ENCODE measurements around the gene RNF213. TPM values are rescaled to one million over a fixed set of nuclear protein-coding genes. Genes with fewer than 3 reads are reported as not detected.
A peak's percentile ranks its signal among the peaks of the same experiment; 100 is the strongest.

The RNF213 gene
- total RNA-seq, 2 donors from 2014 or later = 546 to 651 TPM

GRCh38 chr17:80287038-80287437 is 26.4 kb downstream of the RNF213 start:
- no peak for DNase-seq
- Mint-ChIP-seq H3K36me3 (ENCODE audit: insufficient read depth in 2 of 2) (peaks cover 13 to 36% of the 10 kb centered on the region in 2 donors), H3K4me3 (no peak overlapping the region), H3K9me3 (no peaks in the 10 kb centered on the region), H3K27me3 (ENCODE audit: low read depth) (no peaks in the 10 kb centered on the region), H3K27ac (peak overlapping the region; percentile 38), H3K4me1 (ENCODE audit: low read depth) (peaks cover 16% of the 10 kb centered on the region)
- ATAC-seq (replicated peaks in 1 of 2) = no peak

DNA sequence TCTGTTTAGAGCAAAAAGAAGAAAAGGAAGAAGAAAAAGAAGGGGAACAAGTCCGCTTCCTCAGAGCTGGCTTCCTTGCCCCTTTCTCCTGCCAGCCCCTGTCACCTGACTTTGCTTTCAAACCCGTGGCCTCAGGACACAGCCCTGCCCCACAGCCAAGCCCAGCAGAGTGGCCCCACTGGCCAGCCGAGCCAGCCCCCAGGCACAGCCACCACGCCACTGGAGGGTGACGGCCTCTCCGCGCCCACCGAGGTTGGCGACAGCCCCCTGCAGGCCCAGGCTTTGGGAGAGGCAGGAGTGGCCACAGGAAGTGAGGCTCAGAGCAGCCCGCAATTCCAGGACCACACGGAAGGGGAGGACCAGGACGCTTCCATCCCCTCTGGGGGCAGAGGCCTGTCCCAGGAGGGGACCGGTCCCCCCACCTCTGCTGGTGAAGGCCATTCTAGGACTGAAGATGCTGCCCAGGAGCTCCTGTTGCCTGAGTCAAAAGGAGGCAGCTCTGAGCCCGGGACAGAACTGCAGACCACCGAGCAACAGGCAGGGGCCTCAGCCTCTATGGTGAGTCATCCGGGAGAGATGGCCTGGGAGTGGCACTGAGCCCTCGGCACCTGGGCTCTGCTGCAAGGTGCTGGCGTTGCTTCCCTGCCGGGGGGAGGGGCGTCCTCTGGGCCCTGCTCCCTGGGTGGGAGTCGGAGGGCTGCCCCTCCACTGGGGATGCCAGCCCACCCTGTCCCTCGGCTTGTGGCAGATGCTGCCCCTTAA is 27.3 kb downstream of the RNF213 start:
- ATAC-seq (replicated peaks in 1 of 2) = no peak
- Mint-ChIP-seq H3K36me3 (ENCODE audit: insufficient read depth in 2 of 2) (peaks cover 16 to 37% of the 10 kb centered on the region in 2 donors), H3K27ac (peak overlapping the region; percentile 93), H3K27me3 (ENCODE audit: low read depth) (no peaks in the 10 kb centered on the region), H3K9me3 (no peaks in the 10 kb centered on the region), H3K4me3 (no peak overlapping the region), H3K4me1 (ENCODE audit: low read depth) (peaks cover 13% of the 10 kb centered on the region)
- no peak for DNase-seq

GRCh38 chr17:80289616-80290015 is 29.0 kb downstream of the RNF213 start:
- H3K4me1 Mint-ChIP-seq (ENCODE audit: low read depth) = peaks cover 14% of the 10 kb centered on the region
- H3K36me3 Mint-ChIP-seq (ENCODE audit: insufficient read depth in 2 of 2) = peaks cover 18 to 41% of the 10 kb centered on the region in 2 donors
- ATAC-seq (replicated peaks in 1 of 2) = no peak
- H3K27me3 Mint-ChIP-seq (ENCODE audit: low read depth) = no peaks in the 10 kb centered on the region
- H3K9me3 Mint-ChIP-seq = no peaks in the 10 kb centered on the region
- no peak overlapping the region for H3K4me3 Mint-ChIP-seq
- H3K27ac Mint-ChIP-seq = peak overlapping the region; percentile 55
- DNase-seq = no peak

DNA sequence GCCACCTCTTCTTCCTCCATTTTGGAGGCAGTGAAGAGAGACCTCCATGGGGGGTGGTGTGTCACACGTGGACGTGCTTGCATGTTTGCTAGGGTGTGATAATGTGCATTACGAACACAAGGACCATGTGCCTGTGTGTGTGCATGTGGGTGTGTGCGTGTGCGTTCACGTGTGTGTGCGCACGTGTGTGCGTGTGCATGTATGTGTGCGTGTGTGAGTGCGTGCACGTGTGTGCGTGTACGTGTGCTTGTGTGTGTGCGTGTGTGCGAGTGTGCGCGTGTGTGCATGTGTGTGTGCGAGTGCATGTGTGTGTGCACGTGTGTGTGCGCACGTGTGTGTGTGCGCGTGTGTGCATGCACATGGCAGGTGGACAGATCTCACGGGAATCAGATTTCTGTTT is 29.5 kb downstream of the RNF213 start:
- Mint-ChIP-seq H3K4me1 (ENCODE audit: low read depth) (peaks cover 11% of the 10 kb centered on the region), H3K4me3 (no peak overlapping the region), H3K27me3 (ENCODE audit: low read depth) (no peaks in the 10 kb centered on the region), H3K36me3 (ENCODE audit: insufficient read depth in 2 of 2) (peaks cover 17 to 42% of the 10 kb centered on the region in 2 donors), H3K9me3 (no peaks in the 10 kb centered on the region), H3K27ac (peak overlapping the region; percentile 68)
- no peak for DNase-seq
- no peak for ATAC-seq (replicated peaks in 1 of 2)

DNA sequence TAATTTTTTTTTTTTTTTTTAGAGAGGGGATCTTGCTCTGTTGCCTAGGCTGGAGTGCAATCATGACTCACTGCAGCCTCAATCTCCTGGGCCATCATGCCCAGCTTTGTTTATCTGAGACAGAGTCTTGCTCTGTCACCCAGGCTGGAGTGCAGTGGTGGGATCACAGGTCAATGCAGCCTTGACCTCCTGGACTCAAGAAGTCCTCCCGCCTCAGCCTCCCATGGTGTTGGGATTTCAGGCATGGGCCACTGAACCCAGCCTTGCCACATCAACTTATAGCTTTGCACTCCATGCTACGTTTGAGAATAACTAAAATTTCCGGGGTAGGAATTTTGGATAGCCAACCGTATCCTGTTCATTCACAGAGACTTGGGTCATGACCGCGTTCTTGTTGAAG is 30.6 kb downstream of the RNF213 start:
- Mint-ChIP-seq H3K36me3 (ENCODE audit: insufficient read depth in 2 of 2) (peaks cover 19 to 52% of the 10 kb centered on the region in 2 donors), H3K4me1 (ENCODE audit: low read depth) (peaks cover 11% of the 10 kb centered on the region), H3K27me3 (ENCODE audit: low read depth) (no peaks in the 10 kb centered on the region), H3K9me3 (no peaks in the 10 kb centered on the region), H3K27ac (peak overlapping the region; percentile 54), H3K4me3 (no peak overlapping the region)
- DNase-seq (no peak), ATAC-seq (replicated peaks in 1 of 2) (no peak)

- no peak for ATAC-seq (replicated peaks in 1 of 2)
- H3K4me1 Mint-ChIP-seq (ENCODE audit: low read depth) = peaks cover 11% of the 10 kb centered on the region
- DNase-seq = no peak
- H3K4me3 Mint-ChIP-seq = no peak overlapping the region
- no peaks in the 10 kb centered on the region for H3K27me3 Mint-ChIP-seq (ENCODE audit: low read depth)
- peaks cover 18 to 56% of the 10 kb centered on the region in 2 donors for H3K36me3 Mint-ChIP-seq (ENCODE audit: insufficient read depth in 2 of 2)
- H3K9me3 Mint-ChIP-seq = no peaks in the 10 kb centered on the region
- H3K27ac Mint-ChIP-seq = peak overlapping the region; percentile 54
These were observed 31.2 kb downstream of the RNF213 start for GRCh38 chr17:80291691-80292487.

DNA sequence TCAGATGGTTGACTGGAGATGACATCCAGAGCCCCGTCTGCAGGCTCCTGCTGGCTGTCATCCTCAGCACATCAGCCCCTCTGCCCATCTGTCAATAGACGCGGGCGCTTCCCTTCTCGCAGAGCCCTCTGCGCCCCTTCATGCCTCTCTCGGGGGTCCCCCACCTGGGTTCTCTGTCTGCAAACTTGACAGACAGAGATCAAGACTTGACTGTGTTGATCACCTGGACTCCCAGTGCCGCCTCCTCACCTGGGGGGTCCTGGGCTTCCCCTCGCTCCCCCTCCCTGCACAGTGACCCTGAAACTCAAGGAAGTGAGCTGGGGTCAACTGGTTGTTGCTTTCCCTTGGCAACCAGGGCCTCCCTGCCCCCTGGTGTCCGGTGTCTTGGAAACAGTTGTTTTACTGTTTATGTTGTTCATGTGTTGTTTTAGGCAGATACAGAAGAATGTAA is 31.9 kb downstream of the RNF213 start:
- ATAC-seq (replicated peaks in 1 of 2) = no peak
- DNase-seq = no peak
- no peak overlapping the region for H3K27ac Mint-ChIP-seq
- H3K36me3 Mint-ChIP-seq (ENCODE audit: insufficient read depth in 2 of 2) = peaks cover 16 to 52% of the 10 kb centered on the region in 2 donors
- H3K4me1 Mint-ChIP-seq (ENCODE audit: low read depth) = peaks cover 8% of the 10 kb centered on the region
- no peaks in the 10 kb centered on the region for H3K9me3 Mint-ChIP-seq
- H3K4me3 Mint-ChIP-seq = no peak overlapping the region
- no peaks in the 10 kb centered on the region for H3K27me3 Mint-ChIP-seq (ENCODE audit: low read depth)

DNA sequence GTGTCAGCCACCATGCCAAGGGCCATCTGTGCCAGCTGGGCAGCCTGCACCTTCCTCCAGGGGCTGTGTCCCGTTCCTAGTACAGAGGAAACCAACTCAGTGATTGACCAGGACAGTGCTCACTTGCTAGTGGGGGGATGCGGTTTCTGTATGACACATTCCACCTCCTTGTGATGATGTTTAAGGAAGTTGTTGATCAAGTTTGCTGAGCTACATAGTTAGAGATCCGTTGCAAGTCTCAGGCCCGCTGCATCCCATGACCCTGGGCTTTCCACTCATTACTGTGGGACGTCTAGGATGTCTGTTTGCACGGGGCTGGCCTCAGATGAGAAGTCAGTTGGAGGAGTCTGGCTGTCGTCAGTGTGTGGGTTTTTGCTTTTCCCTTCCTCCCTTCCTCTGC is 33.6 kb downstream of the RNF213 start:
- Mint-ChIP-seq H3K4me3 (no peak overlapping the region), H3K4me1 (ENCODE audit: low read depth) (peaks cover 11% of the 10 kb centered on the region), H3K9me3 (no peaks in the 10 kb centered on the region), H3K27ac (peak overlapping the region; percentile 70), H3K36me3 (ENCODE audit: insufficient read depth in 2 of 2) (peaks cover 21 to 52% of the 10 kb centered on the region in 2 donors), H3K27me3 (ENCODE audit: low read depth) (no peaks in the 10 kb centered on the region)
- ATAC-seq (replicated peaks in 1 of 2) (peak in 1 of 2 donors; percentile 12), DNase-seq (no peak)

- Mint-ChIP-seq H3K4me3 (no peak overlapping the region), H3K9me3 (no peaks in the 10 kb centered on the region), H3K27me3 (ENCODE audit: low read depth) (no peaks in the 10 kb centered on the region), H3K36me3 (ENCODE audit: insufficient read depth in 2 of 2) (peaks cover 22 to 51% of the 10 kb centered on the region in 2 donors), H3K4me1 (ENCODE audit: low read depth) (peaks cover 11% of the 10 kb centered on the region), H3K27ac (peak overlapping the region; percentile 70)
- ATAC-seq (replicated peaks in 1 of 2) (no peak), DNase-seq (no peak)
These were observed 34.0 kb downstream of the RNF213 start for GRCh38 chr17:80294653-80295052.

DNA sequence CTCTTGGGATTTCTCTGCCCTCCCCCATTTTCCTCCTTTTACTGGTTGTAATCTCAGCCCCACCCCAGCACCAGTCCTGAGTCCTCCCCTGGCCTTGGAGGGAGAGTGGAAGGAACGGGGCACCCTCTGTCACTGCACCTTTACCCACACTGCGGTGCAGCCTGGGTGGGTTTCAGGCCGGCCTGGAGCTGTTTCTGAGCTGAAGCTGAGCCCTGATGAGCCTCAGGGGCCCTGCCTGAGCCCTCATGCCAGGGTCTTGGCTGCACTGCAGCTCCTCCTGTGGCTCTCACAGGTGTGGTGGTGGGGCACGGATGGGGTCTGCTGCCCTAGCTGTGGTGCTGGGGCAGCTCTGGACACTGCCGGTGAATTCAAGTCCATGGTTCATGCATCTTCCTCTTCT is 34.5 kb downstream of the RNF213 start:
- no peak overlapping the region for H3K27ac Mint-ChIP-seq
- H3K27me3 Mint-ChIP-seq (ENCODE audit: low read depth) = no peaks in the 10 kb centered on the region
- no peak for DNase-seq
- no peak overlapping the region for H3K4me3 Mint-ChIP-seq
- peaks cover 24 to 56% of the 10 kb centered on the region in 2 donors for H3K36me3 Mint-ChIP-seq (ENCODE audit: insufficient read depth in 2 of 2)
- ATAC-seq (replicated peaks in 1 of 2) = no peak
- peaks cover 11% of the 10 kb centered on the region for H3K4me1 Mint-ChIP-seq (ENCODE audit: low read depth)
- H3K9me3 Mint-ChIP-seq = no peaks in the 10 kb centered on the region

- peaks cover 11% of the 10 kb centered on the region for H3K4me1 Mint-ChIP-seq (ENCODE audit: low read depth)
- DNase-seq = no peak
- H3K27me3 Mint-ChIP-seq (ENCODE audit: low read depth) = no peaks in the 10 kb centered on the region
- H3K4me3 Mint-ChIP-seq = no peak overlapping the region
- no peaks in the 10 kb centered on the region for H3K9me3 Mint-ChIP-seq
- no peak for ATAC-seq (replicated peaks in 1 of 2)
- peak overlapping the region; percentile 70 for H3K27ac Mint-ChIP-seq
- H3K36me3 Mint-ChIP-seq (ENCODE audit: insufficient read depth in 2 of 2) = peaks cover 20 to 58% of the 10 kb centered on the region in 2 donors
These were observed 34.9 kb downstream of the RNF213 start for GRCh38 chr17:80295559-80295958.

- H3K36me3 Mint-ChIP-seq (ENCODE audit: insufficient read depth in 2 of 2) = peaks cover 26 to 62% of the 10 kb centered on the region in 2 donors
- H3K27me3 Mint-ChIP-seq (ENCODE audit: low read depth) = no peaks in the 10 kb centered on the region
- H3K27ac Mint-ChIP-seq = peak overlapping the region; percentile 50
- no peaks in the 10 kb centered on the region for H3K9me3 Mint-ChIP-seq
- ATAC-seq (replicated peaks in 1 of 2) (no peak), DNase-seq (no peak)
- no peak overlapping the region for H3K4me3 Mint-ChIP-seq
- peaks cover 11% of the 10 kb centered on the region for H3K4me1 Mint-ChIP-seq (ENCODE audit: low read depth)
These were observed 35.6 kb downstream of the RNF213 start for GRCh38 chr17:80296221-80296620.

- peak overlapping the region; percentile 1 for H3K27ac Mint-ChIP-seq
- no peak for DNase-seq
These were observed 37.4 kb downstream of the RNF213 start for GRCh38 chr17:80297996-80298560.

More at GRCh38 chr17:80297996-80298560, 37.4 kb downstream of the RNF213 start:
- no peak for ATAC-seq (replicated peaks in 1 of 2)
- peaks cover 35 to 67% of the 10 kb centered on the region in 2 donors for H3K36me3 Mint-ChIP-seq (ENCODE audit: insufficient read depth in 2 of 2)
- H3K4me1 Mint-ChIP-seq (ENCODE audit: low read depth) = peaks cover 11% of the 10 kb centered on the region
- no peaks in the 10 kb centered on the region for H3K9me3 Mint-ChIP-seq
- H3K27me3 Mint-ChIP-seq (ENCODE audit: low read depth) = no peaks in the 10 kb centered on the region
- H3K4me3 Mint-ChIP-seq = no peak overlapping the region

Data from activated T-cell treated with anti-CD3 and anti-CD28 coated beads, Interleukin-2, amount 50 U/mL, for 72 hours (primary cell).